Activated CD8-positive, alpha-beta T cell treated with anti-CD3 and anti-CD28 coated beads for 36 hours (primary cell): ENCODE measurements around the gene BHLHA15. TPM values are rescaled to one million over a fixed set of nuclear protein-coding genes. Genes with fewer than 3 reads are reported as not detected.

Experiments used
- ATAC-seq: fragments of 200-7000 bp; cut with Tn5 transposase; one replicate; pipeline ENCODE4 v1.10.0; 2021; ENCODE audit warnings: mild to moderate bottlenecking, moderate library complexity
- CTCF ChIA-PET: fragments of 350-600 bp; sonication (Branson Sonifier 250); formaldehyde crosslinking; loops from one replicate; lab custom pipeline; 2021; ENCODE audit warnings: antibody characterized with exemption; lab: Charles Lee
- POLR2A ChIA-PET: fragments of 350-600 bp; sonication (Branson Sonifier 250); formaldehyde crosslinking; loops from one replicate; lab custom pipeline; 2021; ENCODE audit warnings: antibody characterized with exemption; lab: Charles Lee
- DNase-seq: peaks from one replicate; pipeline ENCODE4 v3.0.0-alpha.2; 2020
- H3K27ac Mint-ChIP-seq: one replicate; pipeline ENCODE4 v1.8.0; 2021; ENCODE audit warnings: mild to moderate bottlenecking, mixed read lengths
- H3K27me3 Mint-ChIP-seq: one replicate; pipeline ENCODE4 v1.8.0; 2021; ENCODE audit warnings: mixed read lengths
- H3K36me3 Mint-ChIP-seq: one replicate; pipeline ENCODE4 v1.8.0; 2021; ENCODE audit warnings: low read depth, mixed read lengths
- H3K4me1 Mint-ChIP-seq: one replicate; pipeline ENCODE4 v1.8.0; 2021; ENCODE audit warnings: low read depth, mixed read lengths
- H3K4me3 Mint-ChIP-seq: one replicate; pipeline ENCODE4 v1.8.0; 2021; ENCODE audit warnings: mild to moderate bottlenecking, moderate library complexity, mixed read lengths
- H3K9me3 Mint-ChIP-seq: one replicate; pipeline ENCODE4 v1.8.0; 2021; ENCODE audit warnings: mixed read lengths
- intact Hi-C: fragments of 100-400 bp; cut with micrococcal nuclease; formaldehyde crosslinking; loops from one replicate; pipeline ENCODE4 v1.10.0; 2022
- total RNA-seq, 2 experiments: library from RNA; stranded (reverse); gene quantifications; one replicate each; pipeline ENCODE4 v1.2.3, GENCODE V29; 2021
- TF ChIP-seq, protein P1 (sequence below): fragments of 200-600 bp; IDR thresholded peaks from one replicate; pipeline ENCODE4 v1.8.0; 2022; ENCODE audit warnings: antibody characterized with exemption, mild to moderate bottlenecking

BHLHA15 gene
- total RNA-seq, 2 experiments from 2014 or later: 0.94 TPM; not detected in 1

DNA sequence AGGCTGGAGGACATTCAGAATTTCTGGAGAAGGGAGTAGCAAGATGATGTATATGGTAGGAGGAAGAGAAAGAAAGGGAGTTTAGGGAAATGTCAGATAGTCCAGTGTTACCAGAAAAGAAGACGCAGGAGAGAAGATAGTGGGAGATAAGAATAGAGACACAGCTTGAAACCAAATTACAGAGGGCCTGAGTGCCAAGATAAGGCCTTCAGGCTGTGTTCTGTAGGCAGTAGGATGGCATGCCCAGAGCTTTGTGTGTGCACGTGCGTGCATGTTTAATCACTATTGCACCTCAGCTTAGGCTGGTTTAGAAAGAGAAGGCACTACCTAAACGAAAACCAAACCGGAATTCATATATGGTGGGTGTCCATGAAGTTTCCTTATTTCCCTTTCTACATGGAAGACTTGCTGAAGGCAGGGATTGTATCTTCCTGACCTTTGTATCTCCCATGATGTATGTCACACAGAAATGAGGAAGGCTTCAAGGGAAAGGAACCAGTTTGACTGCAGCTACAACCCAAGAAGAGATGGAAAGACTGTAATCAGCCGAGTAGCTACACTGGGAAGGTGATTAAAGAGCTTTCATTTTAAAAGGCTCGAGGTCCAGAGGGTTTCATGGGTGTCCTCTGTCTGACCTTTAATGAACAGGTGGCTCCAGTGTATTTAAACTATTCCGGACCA, 35.8 kb upstream of the BHLHA15 start:
- no peaks in the 10 kb centered on the region for H3K9me3 Mint-ChIP-seq
- H3K27me3 Mint-ChIP-seq: no peaks in the 10 kb centered on the region
- POLR2A ChIA-PET: interaction anchor here (0.6 kb wide), 1 partner anchor 1163 kb away, joined by 3 read pairs; no protein-coding TSS in a partner anchor
- H3K4me1 Mint-ChIP-seq: no peaks in the 10 kb centered on the region
- DNase-seq (no peak), ATAC-seq (no peak)
- peaks cover 6% of the 10 kb centered on the region for H3K36me3 Mint-ChIP-seq
- no peak overlapping the region for H3K27ac Mint-ChIP-seq
- TF ChIP-seq, protein P1, sequence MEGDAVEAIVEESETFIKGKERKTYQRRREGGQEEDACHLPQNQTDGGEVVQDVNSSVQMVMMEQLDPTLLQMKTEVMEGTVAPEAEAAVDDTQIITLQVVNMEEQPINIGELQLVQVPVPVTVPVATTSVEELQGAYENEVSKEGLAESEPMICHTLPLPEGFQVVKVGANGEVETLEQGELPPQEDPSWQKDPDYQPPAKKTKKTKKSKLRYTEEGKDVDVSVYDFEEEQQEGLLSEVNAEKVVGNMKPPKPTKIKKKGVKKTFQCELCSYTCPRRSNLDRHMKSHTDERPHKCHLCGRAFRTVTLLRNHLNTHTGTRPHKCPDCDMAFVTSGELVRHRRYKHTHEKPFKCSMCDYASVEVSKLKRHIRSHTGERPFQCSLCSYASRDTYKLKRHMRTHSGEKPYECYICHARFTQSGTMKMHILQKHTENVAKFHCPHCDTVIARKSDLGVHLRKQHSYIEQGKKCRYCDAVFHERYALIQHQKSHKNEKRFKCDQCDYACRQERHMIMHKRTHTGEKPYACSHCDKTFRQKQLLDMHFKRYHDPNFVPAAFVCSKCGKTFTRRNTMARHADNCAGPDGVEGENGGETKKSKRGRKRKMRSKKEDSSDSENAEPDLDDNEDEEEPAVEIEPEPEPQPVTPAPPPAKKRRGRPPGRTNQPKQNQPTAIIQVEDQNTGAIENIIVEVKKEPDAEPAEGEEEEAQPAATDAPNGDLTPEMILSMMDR: no peak
- CTCF ChIA-PET: interaction anchor here (3.5 kb wide), 1 partner anchor 9 kb away, joined by 11 read pairs; no protein-coding TSS in a partner anchor
- H3K4me3 Mint-ChIP-seq: no peak overlapping the region
- intact Hi-C loops: no loop called here

DNA sequence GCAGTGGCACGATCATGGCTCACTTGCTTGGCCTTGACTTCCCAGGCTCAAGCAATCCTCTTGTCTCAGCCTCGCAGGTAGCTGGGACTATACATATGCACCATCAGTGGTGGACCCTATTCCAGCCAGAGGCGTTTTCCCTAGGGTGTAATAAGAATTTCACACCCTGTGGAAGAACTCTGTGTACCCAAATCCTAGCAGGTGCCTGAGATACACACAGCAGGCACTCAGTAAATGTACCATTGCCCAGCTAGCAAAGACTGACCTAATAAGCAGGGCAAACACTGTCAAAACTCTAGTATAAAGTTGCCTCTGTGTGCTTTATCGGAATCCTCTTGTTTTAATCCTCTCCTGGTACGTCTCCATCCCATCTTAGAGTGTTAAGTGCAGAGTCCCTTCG, 33.7 kb upstream of the BHLHA15 start:
- H3K4me1 Mint-ChIP-seq: no peaks in the 10 kb centered on the region
- no peak for DNase-seq
- TF ChIP-seq, protein P1: no peak
- ATAC-seq: no peak
- H3K27ac Mint-ChIP-seq: no peak overlapping the region
- intact Hi-C loops: no loop called here
- H3K27me3 Mint-ChIP-seq: no peaks in the 10 kb centered on the region
- POLR2A ChIA-PET: no interaction called here
- H3K4me3 Mint-ChIP-seq: no peak overlapping the region
- no peaks in the 10 kb centered on the region for H3K9me3 Mint-ChIP-seq
- peaks cover 6% of the 10 kb centered on the region for H3K36me3 Mint-ChIP-seq
- CTCF ChIA-PET: interaction anchor here (1.5 to 5.4 kb wide), 3 partner anchors 9 to 156 kb away, joined by 10 to 23 read pairs (median 11); no protein-coding TSS in a partner anchor

DNA sequence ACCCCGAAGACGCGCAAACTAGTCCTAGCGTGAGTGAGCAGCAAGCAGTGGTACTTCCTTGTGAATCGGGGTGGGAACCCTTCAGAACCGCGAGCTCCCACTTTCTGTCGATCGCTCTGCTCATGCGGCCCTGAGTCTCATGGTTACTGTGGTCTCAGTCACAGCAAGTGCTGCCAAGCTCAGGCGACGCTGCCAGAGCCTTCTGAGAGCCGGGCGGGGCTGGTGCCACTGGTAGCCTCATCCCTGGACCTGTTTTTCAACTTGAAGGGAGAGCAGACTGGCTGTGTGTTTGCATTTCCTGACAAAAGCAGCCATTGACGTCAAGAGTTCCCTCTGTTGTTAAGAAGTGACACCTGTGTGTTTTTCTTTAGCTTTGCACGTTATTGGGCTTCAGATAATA, 32.9 kb upstream of the BHLHA15 start:
- H3K27ac Mint-ChIP-seq: no peak overlapping the region
- intact Hi-C loops: no loop called here
- no peak overlapping the region for H3K4me3 Mint-ChIP-seq
- peaks cover 8% of the 10 kb centered on the region for H3K36me3 Mint-ChIP-seq
- no peaks in the 10 kb centered on the region for H3K4me1 Mint-ChIP-seq
- ATAC-seq (no peak), DNase-seq (no peak)
- ChIA-PET POLR2A (interaction anchor here (0.7 kb wide), 1 partner anchor 322 kb away, joined by 3 read pairs; no protein-coding TSS in a partner anchor), CTCF (interaction anchor here (1.5 to 5.4 kb wide), 3 partner anchors 10 to 157 kb away, joined by 10 to 23 read pairs (median 11); no protein-coding TSS in a partner anchor)
- no peaks in the 10 kb centered on the region for H3K9me3 Mint-ChIP-seq
- no peaks in the 10 kb centered on the region for H3K27me3 Mint-ChIP-seq
- TF ChIP-seq, protein P1: no peak

DNA sequence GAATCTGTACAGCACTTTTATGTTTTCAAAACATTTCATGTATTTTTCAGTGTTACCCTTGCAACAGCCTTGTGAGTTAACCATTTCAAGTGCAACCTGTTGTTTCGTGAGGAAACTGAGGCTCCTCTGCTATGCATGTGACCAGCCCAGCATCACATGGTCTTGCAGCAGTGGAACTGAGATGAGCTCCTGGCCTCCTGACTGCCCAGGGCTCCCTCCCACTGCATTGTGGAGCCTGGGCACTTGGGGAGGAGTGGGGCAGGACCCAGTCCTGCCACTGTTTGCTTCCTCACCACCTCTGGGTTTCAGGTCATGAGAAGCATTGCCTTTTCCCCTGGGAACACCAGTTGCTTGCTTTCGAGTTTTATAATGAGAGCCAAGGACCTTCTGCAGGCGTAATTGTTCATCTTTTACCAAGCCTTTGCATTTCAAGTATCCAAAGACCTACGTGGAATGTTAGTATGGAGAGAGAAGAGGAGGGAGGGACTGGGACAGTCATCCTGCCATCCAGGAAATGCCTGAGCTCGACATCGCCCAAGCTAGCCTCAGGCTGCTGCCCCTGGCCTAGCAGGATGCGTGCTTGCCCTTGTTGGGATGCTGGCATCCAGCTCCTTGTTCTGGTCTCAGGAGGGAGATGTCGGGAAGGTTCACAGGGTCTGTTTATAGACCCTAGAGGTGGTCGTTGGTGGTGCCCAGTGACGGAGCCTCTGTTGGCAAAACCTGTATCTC, 32.3 kb upstream of the BHLHA15 start:
- no peaks in the 10 kb centered on the region for H3K4me1 Mint-ChIP-seq
- H3K36me3 Mint-ChIP-seq: peaks cover 10% of the 10 kb centered on the region
- POLR2A ChIA-PET: interaction anchor here (0.6 to 0.7 kb wide), 2 partner anchors 24 to 322 kb away, joined by 3 read pairs; no protein-coding TSS in a partner anchor
- H3K9me3 Mint-ChIP-seq: no peaks in the 10 kb centered on the region
- intact Hi-C loops: no loop called here
- ATAC-seq (no peak), DNase-seq (no peak)
- TF ChIP-seq, protein P1: no peak
- no peak overlapping the region for H3K4me3 Mint-ChIP-seq
- H3K27me3 Mint-ChIP-seq: no peaks in the 10 kb centered on the region
- no peak overlapping the region for H3K27ac Mint-ChIP-seq
- CTCF ChIA-PET: interaction anchor here (1.3 to 5.4 kb wide), 4 partner anchors 10 to 157 kb away, joined by 3 to 23 read pairs (median 10); no protein-coding TSS in a partner anchor
